ENCODE measurements around the gene SZT2. TPM values are rescaled to one million over a fixed set of nuclear protein-coding genes. Genes with fewer than 3 reads are reported as not detected.
A peak's percentile ranks its signal among the peaks of the same experiment; 100 is the strongest.

Gene SZT2
- total and polyA plus RNA-seq, 12 donors, result 8.6 to 44.0 (median 26.0) TPM

DNA sequence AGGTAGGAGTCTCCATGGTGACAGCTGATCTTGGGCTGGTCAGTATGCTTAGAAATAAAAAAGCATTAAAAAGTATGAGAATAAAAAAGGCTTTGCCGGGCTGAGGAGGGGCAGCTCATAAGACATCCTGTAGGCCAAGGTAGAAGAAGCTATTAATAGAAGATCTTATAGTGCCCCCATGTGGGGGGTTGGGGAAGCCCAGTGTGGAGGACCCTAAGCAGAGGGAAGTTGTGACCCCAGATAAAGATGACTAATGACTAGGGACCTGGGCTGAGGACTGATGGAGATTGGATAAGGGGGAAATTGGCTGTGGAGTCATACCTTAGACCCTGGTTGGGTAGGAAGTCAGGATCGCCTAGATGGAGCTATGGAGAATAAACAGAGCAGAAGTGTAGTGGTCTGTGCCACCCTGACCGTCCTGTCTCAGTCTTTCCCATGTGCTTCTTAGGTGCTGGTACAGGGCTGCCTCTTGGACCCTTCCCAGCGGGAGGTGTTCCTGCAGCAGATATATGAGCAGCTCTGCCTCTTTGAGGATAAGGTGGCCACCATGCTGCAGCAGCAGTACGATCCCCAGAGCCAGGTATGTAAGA, 25.0 kb downstream of the SZT2 start:
- Histone ChIP-seq H3K27ac (no peak overlapping the region), H3K4me1 (peaks cover 0 to 10% (median 0%) of the 10 kb centered on the region in 9 donors), H3K36me3 (peaks cover 0 to 72% (median 39%) of the 10 kb centered on the region in 9 donors), H3K9me3 (no peaks in the 10 kb centered on the region), H3K4me3 (no peak overlapping the region), H3K27me3 (no peaks in the 10 kb centered on the region)
- intact Hi-C loops (cut with DNase I), result loop anchor here (1.0 to 5.0 kb wide), 5 partner anchors 56 to 188 kb away; partner anchors contain the start of gene CDC20 (in 1 of the 10)
- TF ChIP-seq, protein P1, sequence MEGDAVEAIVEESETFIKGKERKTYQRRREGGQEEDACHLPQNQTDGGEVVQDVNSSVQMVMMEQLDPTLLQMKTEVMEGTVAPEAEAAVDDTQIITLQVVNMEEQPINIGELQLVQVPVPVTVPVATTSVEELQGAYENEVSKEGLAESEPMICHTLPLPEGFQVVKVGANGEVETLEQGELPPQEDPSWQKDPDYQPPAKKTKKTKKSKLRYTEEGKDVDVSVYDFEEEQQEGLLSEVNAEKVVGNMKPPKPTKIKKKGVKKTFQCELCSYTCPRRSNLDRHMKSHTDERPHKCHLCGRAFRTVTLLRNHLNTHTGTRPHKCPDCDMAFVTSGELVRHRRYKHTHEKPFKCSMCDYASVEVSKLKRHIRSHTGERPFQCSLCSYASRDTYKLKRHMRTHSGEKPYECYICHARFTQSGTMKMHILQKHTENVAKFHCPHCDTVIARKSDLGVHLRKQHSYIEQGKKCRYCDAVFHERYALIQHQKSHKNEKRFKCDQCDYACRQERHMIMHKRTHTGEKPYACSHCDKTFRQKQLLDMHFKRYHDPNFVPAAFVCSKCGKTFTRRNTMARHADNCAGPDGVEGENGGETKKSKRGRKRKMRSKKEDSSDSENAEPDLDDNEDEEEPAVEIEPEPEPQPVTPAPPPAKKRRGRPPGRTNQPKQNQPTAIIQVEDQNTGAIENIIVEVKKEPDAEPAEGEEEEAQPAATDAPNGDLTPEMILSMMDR (IDR thresholded peaks at IDR 0.05), result peak; percentile 38 to 77 (median 69)
- ATAC-seq (peak; percentile 73 to 88 (median 82)), DNase-seq (peak in 1 of 2 donors; percentile 50)
- 77 to 81% methylated on average over 5 of the region's 5 CpGs for WGBS, 2 donors

DNA sequence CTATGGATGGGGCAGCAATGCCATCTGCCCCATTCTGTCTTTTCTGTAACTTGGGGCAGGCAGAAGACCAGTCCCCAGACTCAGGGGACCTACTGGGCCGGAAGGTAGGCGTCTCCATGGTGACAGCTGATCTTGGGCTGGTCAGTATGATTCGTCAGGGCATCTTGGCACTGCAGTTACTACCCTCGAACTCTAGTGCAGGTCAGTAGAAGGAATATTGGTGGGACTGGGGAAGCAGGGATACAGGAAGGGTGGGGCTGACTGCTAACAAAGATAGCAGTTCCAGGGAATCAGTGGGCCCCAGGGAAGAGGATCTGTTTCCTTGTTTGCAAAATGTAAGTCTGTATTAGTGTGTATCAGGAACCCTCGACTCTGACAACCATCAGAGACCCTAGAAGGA, 26.2 kb downstream of the SZT2 start:
- ATAC-seq, result peak in 5 of 8 donors; percentile 32 to 56 (median 41)
- 59 to 70% methylated on average over 5 of the region's 5 CpGs for WGBS, 2 donors
- TF ChIP-seq, protein P1 (IDR thresholded peaks at IDR 0.05), result no peak

DNA sequence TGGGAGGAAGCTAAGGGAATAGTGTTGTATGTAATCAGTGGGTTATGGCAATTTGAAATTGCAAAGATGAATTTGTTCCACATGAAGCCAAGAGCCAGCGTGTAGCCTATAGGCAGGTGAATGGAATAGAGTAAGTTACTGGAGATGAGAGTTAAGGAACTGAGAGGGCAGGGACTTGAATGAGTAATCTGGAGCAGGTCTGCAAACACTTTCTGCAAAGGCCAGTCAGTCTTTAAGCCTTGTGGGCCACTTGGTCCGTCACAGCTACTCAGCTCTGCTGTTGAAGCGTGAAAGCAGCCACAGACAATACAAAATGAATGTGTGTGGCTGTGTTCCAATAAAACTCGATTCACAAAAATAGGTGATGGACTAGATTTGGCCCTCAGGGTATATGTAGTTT, 29.2 kb downstream of the SZT2 start:
- no peak for DNase-seq
- TF ChIP-seq, protein P1 (IDR thresholded peaks at IDR 0.05), result no peak
- 86 to 88% methylated on average over 4 of the region's 4 CpGs for WGBS, 2 donors
- H3K4me3 ChIP-seq, result no peak overlapping the region
- no peaks in the 10 kb centered on the region for H3K27me3 ChIP-seq
- H3K36me3 ChIP-seq, result peaks cover 5 to 92% (median 53%) of the 10 kb centered on the region in 9 donors
- no peaks in the 10 kb centered on the region for H3K9me3 ChIP-seq
- intact Hi-C loops (cut with DNase I), result loop anchor here in 4 of 10 donors (5.0 kb wide), 1 partner anchor 192 kb away; no protein-coding TSS in a partner anchor
- H3K4me1 ChIP-seq, result peaks cover 0 to 10% (median 0%) of the 10 kb centered on the region in 9 donors
- no peak overlapping the region for H3K27ac ChIP-seq
- no peak for ATAC-seq

More for the DNA sequence above, 26.2 kb downstream of the SZT2 start:
- no peak overlapping the region for H3K4me3 ChIP-seq
- H3K36me3 ChIP-seq, result peaks cover 3 to 75% (median 44%) of the 10 kb centered on the region in 9 donors
- H3K9me3 ChIP-seq, result no peaks in the 10 kb centered on the region
- peaks cover 0 to 10% (median 0%) of the 10 kb centered on the region in 9 donors for H3K4me1 ChIP-seq
- no peak for DNase-seq
- H3K27me3 ChIP-seq, result no peaks in the 10 kb centered on the region
- intact Hi-C loops (cut with DNase I), result loop anchor here in 9 of 10 donors (2.0 to 5.0 kb wide), 4 partner anchors 57 to 189 kb away; partner anchors contain the start of gene CDC20 (in 1 of the 9)
- H3K27ac ChIP-seq, result peak overlapping the region in 3 of 10 donors; percentile 14 to 52 (median 36)

DNA sequence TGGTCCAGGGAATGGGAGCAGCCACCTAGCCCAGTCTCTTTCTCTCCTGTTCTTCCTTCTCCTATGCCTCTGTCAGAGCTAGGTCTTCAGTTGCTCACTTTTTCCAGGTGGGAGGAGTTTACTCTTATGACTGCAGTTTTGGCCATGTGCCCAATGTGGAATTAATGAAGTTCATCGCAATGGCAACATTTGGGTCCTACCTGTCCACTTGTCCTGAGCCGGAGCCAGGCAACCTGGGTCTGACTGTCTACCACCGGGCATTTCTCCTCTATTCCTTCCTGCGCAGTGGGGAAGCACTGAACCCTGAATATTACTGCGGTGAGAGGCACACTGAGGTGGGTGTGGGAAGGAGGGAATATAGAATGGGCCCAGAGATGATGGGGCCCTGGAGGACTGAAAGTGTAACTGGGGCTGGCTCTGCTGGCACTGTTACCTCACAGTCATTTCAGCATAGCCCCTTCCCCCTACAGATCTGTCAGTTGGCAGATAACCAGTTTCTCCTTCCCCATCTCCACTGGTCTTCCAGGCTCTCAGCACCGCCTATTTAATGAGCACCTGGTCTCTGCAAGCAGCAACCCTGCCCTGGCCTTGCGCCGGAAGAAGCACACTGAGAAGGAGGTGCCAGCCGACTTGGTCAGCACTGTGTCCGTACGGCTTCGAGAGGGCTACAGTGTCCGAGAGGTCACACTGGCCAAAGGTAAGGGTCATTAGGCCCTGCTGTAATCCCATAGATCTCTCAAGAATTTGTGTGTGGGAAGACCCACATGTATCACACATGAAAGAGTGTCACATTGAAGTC, 30.1 kb downstream of the SZT2 start:
- H3K27me3 ChIP-seq, result no peaks in the 10 kb centered on the region
- peaks cover 5 to 100% (median 60%) of the 10 kb centered on the region in 9 donors for H3K36me3 ChIP-seq
- H3K4me1 ChIP-seq, result peaks cover 0 to 10% (median 0%) of the 10 kb centered on the region in 9 donors
- no peaks in the 10 kb centered on the region for H3K9me3 ChIP-seq
- no peak overlapping the region for H3K4me3 ChIP-seq
- intact Hi-C loops (cut with DNase I), result loop anchor here in 4 of 10 donors (5.0 kb wide), 1 partner anchor 193 kb away; no protein-coding TSS in a partner anchor
- ATAC-seq (no peak), DNase-seq (no peak)
- H3K27ac ChIP-seq, result no peak overlapping the region
- TF ChIP-seq, protein P1 (IDR thresholded peaks at IDR 0.05), result no peak
- 95 to 97% methylated on average over 13 of the region's 13 CpGs for WGBS, 2 donors

Measured in heart right ventricle (tissue), 16 donors.